ENCODE results near the gene DTNBP1. TPM values are rescaled to one million over a fixed set of nuclear protein-coding genes. Genes with fewer than 3 reads are reported as not detected.
A peak's percentile ranks its signal among the peaks of the same experiment; 100 is the strongest.

Gene DTNBP1
- total RNA-seq, 1 donor from 2014 or later = 15.1 TPM

GRCh38 chr6:15500078-15500740 is 162.6 kb downstream of the DTNBP1 start:
- no peak overlapping the region for H3K4me3 Mint-ChIP-seq
- intact Hi-C loops (cut with micrococcal nuclease) = no loop called here
- no peak overlapping the region for H3K27ac Mint-ChIP-seq
- no peaks in the 10 kb centered on the region for H3K9me3 Mint-ChIP-seq
- H3K27me3 Mint-ChIP-seq = no peaks in the 10 kb centered on the region
- no peak for DNase-seq
- H3K4me1 Mint-ChIP-seq = peaks cover 9% of the 10 kb centered on the region
- H3K36me3 Mint-ChIP-seq (ENCODE audit: low read depth) = peaks cover 69% of the 10 kb centered on the region

GRCh38 chr6:15499591-15499990 is 163.2 kb downstream of the DTNBP1 start:
- intact Hi-C loops (cut with micrococcal nuclease) = no loop called here
- Mint-ChIP-seq H3K36me3 (ENCODE audit: low read depth) (peaks cover 68% of the 10 kb centered on the region), H3K4me1 (peaks cover 8% of the 10 kb centered on the region)

GRCh38 chr6:15499125-15499524 is 163.7 kb downstream of the DTNBP1 start:
- intact Hi-C loops (cut with micrococcal nuclease) = no loop called here
- H3K36me3 Mint-ChIP-seq (ENCODE audit: low read depth) = peaks cover 64% of the 10 kb centered on the region
- DNase-seq = no peak

More at GRCh38 chr6:15499591-15499990, 163.2 kb downstream of the DTNBP1 start:
- Mint-ChIP-seq H3K27ac (no peak overlapping the region), H3K9me3 (no peaks in the 10 kb centered on the region), H3K27me3 (no peaks in the 10 kb centered on the region), H3K4me3 (no peak overlapping the region)
- no peak for DNase-seq

GRCh38 chr6:15498640-15499039 is 164.2 kb downstream of the DTNBP1 start:
- DNase-seq = no peak
- Mint-ChIP-seq H3K4me3 (no peak overlapping the region), H3K4me1 (peaks cover 10% of the 10 kb centered on the region), H3K36me3 (ENCODE audit: low read depth) (peaks cover 62% of the 10 kb centered on the region), H3K9me3 (no peaks in the 10 kb centered on the region), H3K27me3 (no peaks in the 10 kb centered on the region), H3K27ac (no peak overlapping the region)
- intact Hi-C loops (cut with micrococcal nuclease) = no loop called here

More at GRCh38 chr6:15499125-15499524, 163.7 kb downstream of the DTNBP1 start:
- H3K9me3 Mint-ChIP-seq = no peaks in the 10 kb centered on the region
- no peaks in the 10 kb centered on the region for H3K27me3 Mint-ChIP-seq
- H3K4me1 Mint-ChIP-seq = peaks cover 8% of the 10 kb centered on the region
- no peak overlapping the region for H3K4me3 Mint-ChIP-seq
- no peak overlapping the region for H3K27ac Mint-ChIP-seq

GRCh38 chr6:15496345-15497131 is 166.3 kb downstream of the DTNBP1 start:
- peak overlapping the region; percentile 48 for H3K27ac Mint-ChIP-seq
- no peak for DNase-seq
- H3K4me3 Mint-ChIP-seq = no peak overlapping the region
- H3K9me3 Mint-ChIP-seq = no peaks in the 10 kb centered on the region
- peaks cover 22% of the 10 kb centered on the region for H3K4me1 Mint-ChIP-seq
- H3K27me3 Mint-ChIP-seq = no peaks in the 10 kb centered on the region
- intact Hi-C loops (cut with micrococcal nuclease) = no loop called here
- H3K36me3 Mint-ChIP-seq (ENCODE audit: low read depth) = peaks cover 55% of the 10 kb centered on the region

- peaks cover 29% of the 10 kb centered on the region for H3K4me1 Mint-ChIP-seq
- intact Hi-C loops (cut with micrococcal nuclease) = no loop called here
These were observed 167.4 kb downstream of the DTNBP1 start for GRCh38 chr6:15495375-15495901.

GRCh38 chr6:15493437-15494168 is 169.2 kb downstream of the DTNBP1 start:
- Mint-ChIP-seq H3K36me3 (ENCODE audit: low read depth) (peaks cover 49% of the 10 kb centered on the region), H3K9me3 (no peaks in the 10 kb centered on the region), H3K27me3 (no peaks in the 10 kb centered on the region), H3K4me1 (peaks cover 38% of the 10 kb centered on the region), H3K27ac (peak overlapping the region; percentile 20), H3K4me3 (no peak overlapping the region)
- no peak for DNase-seq
- intact Hi-C loops (cut with micrococcal nuclease) = loop anchor here (5.0 kb wide), 2 partner anchors 616 to 1281 kb away; no protein-coding TSS in a partner anchor

More at GRCh38 chr6:15495375-15495901, 167.4 kb downstream of the DTNBP1 start:
- Mint-ChIP-seq H3K27ac (peak overlapping the region; percentile 45), H3K4me3 (no peak overlapping the region), H3K27me3 (no peaks in the 10 kb centered on the region), H3K9me3 (no peaks in the 10 kb centered on the region), H3K36me3 (ENCODE audit: low read depth) (peaks cover 51% of the 10 kb centered on the region)
- no peak for DNase-seq

GRCh38 chr6:15491986-15492269 is 170.9 kb downstream of the DTNBP1 start:
- Mint-ChIP-seq H3K36me3 (ENCODE audit: low read depth) (peaks cover 49% of the 10 kb centered on the region), H3K27me3 (no peaks in the 10 kb centered on the region), H3K4me3 (no peak overlapping the region), H3K27ac (peak overlapping the region; percentile 74), H3K9me3 (no peaks in the 10 kb centered on the region), H3K4me1 (peaks cover 38% of the 10 kb centered on the region)
- DNase-seq = no peak
- intact Hi-C loops (cut with micrococcal nuclease) = loop anchor here (1.0 to 5.0 kb wide), 4 partner anchors 131 to 1280 kb away; no protein-coding TSS in a partner anchor

- H3K4me3 Mint-ChIP-seq = no peak overlapping the region
These were observed 171.4 kb downstream of the DTNBP1 start for GRCh38 chr6:15491255-15491985.

GRCh38 chr6:15490242-15491100 is 172.4 kb downstream of the DTNBP1 start:
- H3K27me3 Mint-ChIP-seq = no peaks in the 10 kb centered on the region
- peak overlapping the region; percentile 48 for H3K27ac Mint-ChIP-seq
- intact Hi-C loops (cut with micrococcal nuclease) = loop anchor here (1.0 to 5.0 kb wide), 4 partner anchors 133 to 1278 kb away; no protein-coding TSS in a partner anchor
- peaks cover 42% of the 10 kb centered on the region for H3K4me1 Mint-ChIP-seq
- no peaks in the 10 kb centered on the region for H3K9me3 Mint-ChIP-seq
- H3K4me3 Mint-ChIP-seq = no peak overlapping the region
- DNase-seq = no peak
- peaks cover 45% of the 10 kb centered on the region for H3K36me3 Mint-ChIP-seq (ENCODE audit: low read depth)

More at GRCh38 chr6:15491255-15491985, 171.4 kb downstream of the DTNBP1 start:
- Mint-ChIP-seq H3K27ac (peak overlapping the region; percentile 74), H3K4me1 (peaks cover 38% of the 10 kb centered on the region), H3K9me3 (no peaks in the 10 kb centered on the region), H3K36me3 (ENCODE audit: low read depth) (peaks cover 53% of the 10 kb centered on the region), H3K27me3 (no peaks in the 10 kb centered on the region)
- DNase-seq = peak; percentile 91
- intact Hi-C loops (cut with micrococcal nuclease) = loop anchor here (1.0 to 5.0 kb wide), 4 partner anchors 132 to 1279 kb away; no protein-coding TSS in a partner anchor

- DNase-seq = no peak
- Mint-ChIP-seq H3K4me3 (no peak overlapping the region), H3K27ac (peak overlapping the region; percentile 64), H3K36me3 (ENCODE audit: low read depth) (peaks cover 40% of the 10 kb centered on the region), H3K27me3 (no peaks in the 10 kb centered on the region), H3K4me1 (peaks cover 45% of the 10 kb centered on the region), H3K9me3 (no peaks in the 10 kb centered on the region)
- intact Hi-C loops (cut with micrococcal nuclease) = no loop called here
These were observed 173.4 kb downstream of the DTNBP1 start for GRCh38 chr6:15489261-15489962.

GRCh38 chr6:15487262-15487661 is 175.6 kb downstream of the DTNBP1 start:
- no peak for DNase-seq
- Mint-ChIP-seq H3K9me3 (no peaks in the 10 kb centered on the region), H3K4me1 (peaks cover 42% of the 10 kb centered on the region), H3K4me3 (no peak overlapping the region), H3K27ac (peak overlapping the region; percentile 57), H3K36me3 (ENCODE audit: low read depth) (peaks cover 35% of the 10 kb centered on the region), H3K27me3 (no peaks in the 10 kb centered on the region)
- intact Hi-C loops (cut with micrococcal nuclease) = no loop called here

All from activated CD4-positive, alpha-beta T cell treated with anti-CD3 and anti-CD28 coated beads, Interleukin-2, amount 10 ng/mL, durations not matched to agents 24 days and 14 days (primary cell).